Measurements from ENCODE around the gene AKR1A1.

Gene AKR1A1

DNA sequence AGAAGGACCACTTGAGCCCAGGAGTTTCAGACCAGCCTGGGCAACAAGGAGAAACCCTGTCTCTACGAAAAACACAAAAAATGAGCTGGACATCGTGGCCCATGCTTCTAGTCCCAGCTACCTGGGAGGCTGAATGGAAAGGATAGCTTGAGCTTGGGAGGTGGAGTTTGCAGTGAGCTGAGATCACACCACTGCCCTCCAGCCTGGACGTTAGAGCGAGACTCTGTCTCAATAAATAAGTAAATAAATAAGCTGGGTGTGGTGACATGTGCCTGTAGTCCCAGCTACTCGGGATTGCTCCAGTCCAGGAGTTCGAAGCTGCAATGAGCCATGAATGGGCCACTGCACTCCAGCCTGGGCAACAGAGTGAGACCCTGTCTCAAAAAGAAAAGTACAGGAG, 3.6 kb downstream of the AKR1A1 start:
- Histone ChIP-seq H3K9ac (ENCODE audit: low read depth, low read length) (no peak overlapping the region), H3K27me3 (ENCODE audit: control insufficient read depth, insufficient read depth, low read length) (no peaks in the 10 kb centered on the region), H3K9me3 (ENCODE audit: control insufficient read depth, insufficient read depth, low read length) (no peaks in the 10 kb centered on the region), H3K36me3 (ENCODE audit: control insufficient read depth, insufficient read depth, low read length) (peaks cover 13% of the 10 kb centered on the region), H3K4me3 (ENCODE audit: low read depth, low read length) (no peak overlapping the region), H3K4me1 (ENCODE audit: control insufficient read depth, insufficient read depth, low read length) (peaks cover 4% of the 10 kb centered on the region)

DNA sequence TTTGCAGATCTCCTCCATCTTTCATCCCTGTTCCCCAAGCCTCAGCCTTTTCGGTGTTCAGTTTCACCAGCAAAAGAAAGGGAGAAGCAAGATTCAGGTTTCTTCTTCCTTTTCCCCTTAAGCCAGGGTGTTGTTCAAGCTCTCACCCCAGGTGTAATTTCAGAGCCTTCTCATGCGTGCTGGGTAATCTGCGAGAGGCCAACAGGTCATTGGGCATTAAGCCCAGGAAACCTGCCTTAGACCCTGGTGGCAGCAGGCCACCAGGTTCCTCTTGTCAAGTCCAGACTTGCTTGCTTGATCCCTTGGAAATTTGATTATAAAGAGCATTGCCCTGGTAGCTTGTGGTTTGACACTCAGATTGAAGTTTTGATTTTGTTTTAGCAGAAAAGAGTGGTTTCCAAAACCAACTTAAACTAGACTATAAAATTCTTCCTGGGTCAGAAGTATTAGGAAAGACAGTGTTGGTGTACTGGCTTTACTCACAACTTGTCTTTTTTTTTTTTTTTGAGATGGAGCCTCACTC, 6.9 kb downstream of the AKR1A1 start:
- H3K36me3 ChIP-seq (ENCODE audit: control insufficient read depth, insufficient read depth, low read length) = peaks cover 24% of the 10 kb centered on the region

DNA sequence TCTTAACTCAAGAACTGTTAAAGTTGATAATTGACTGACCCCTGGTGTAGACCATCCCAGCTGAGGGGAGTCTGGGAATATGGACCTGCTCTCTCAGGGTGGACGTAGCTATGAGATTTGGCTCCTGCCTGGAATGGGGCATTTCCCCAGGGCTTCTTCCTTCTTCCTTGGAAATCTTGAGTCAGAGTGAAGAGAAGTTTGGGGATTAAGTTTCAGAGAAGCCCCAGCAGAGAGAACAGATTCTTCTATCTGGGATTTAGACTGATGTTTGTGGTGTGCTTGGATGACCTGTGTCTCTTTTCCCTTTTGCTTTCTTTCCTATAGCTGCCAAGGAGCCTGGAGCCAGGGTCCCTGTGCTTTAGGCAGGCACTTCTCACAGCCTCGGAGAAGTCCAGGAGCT, 13.2 kb downstream of the AKR1A1 start:
- H3K27me3 ChIP-seq (ENCODE audit: control insufficient read depth, insufficient read depth, low read length) = no peaks in the 10 kb centered on the region
- H3K36me3 ChIP-seq (ENCODE audit: control insufficient read depth, insufficient read depth, low read length) = peaks cover 49% of the 10 kb centered on the region
- no peak overlapping the region for H3K9ac ChIP-seq (ENCODE audit: low read depth, low read length)
- H3K4me3 ChIP-seq (ENCODE audit: low read depth, low read length) = no peak overlapping the region
- peaks cover 3% of the 10 kb centered on the region for H3K4me1 ChIP-seq (ENCODE audit: control insufficient read depth, insufficient read depth, low read length)
- no peaks in the 10 kb centered on the region for H3K9me3 ChIP-seq (ENCODE audit: control insufficient read depth, insufficient read depth, low read length)

More for the DNA sequence above, 6.9 kb downstream of the AKR1A1 start:
- H3K9me3 ChIP-seq (ENCODE audit: control insufficient read depth, insufficient read depth, low read length) = no peaks in the 10 kb centered on the region
- H3K4me3 ChIP-seq (ENCODE audit: low read depth, low read length) = no peak overlapping the region
- H3K4me1 ChIP-seq (ENCODE audit: control insufficient read depth, insufficient read depth, low read length) = peaks cover 4% of the 10 kb centered on the region
- no peak overlapping the region for H3K9ac ChIP-seq (ENCODE audit: low read depth, low read length)
- no peaks in the 10 kb centered on the region for H3K27me3 ChIP-seq (ENCODE audit: control insufficient read depth, insufficient read depth, low read length)

DNA sequence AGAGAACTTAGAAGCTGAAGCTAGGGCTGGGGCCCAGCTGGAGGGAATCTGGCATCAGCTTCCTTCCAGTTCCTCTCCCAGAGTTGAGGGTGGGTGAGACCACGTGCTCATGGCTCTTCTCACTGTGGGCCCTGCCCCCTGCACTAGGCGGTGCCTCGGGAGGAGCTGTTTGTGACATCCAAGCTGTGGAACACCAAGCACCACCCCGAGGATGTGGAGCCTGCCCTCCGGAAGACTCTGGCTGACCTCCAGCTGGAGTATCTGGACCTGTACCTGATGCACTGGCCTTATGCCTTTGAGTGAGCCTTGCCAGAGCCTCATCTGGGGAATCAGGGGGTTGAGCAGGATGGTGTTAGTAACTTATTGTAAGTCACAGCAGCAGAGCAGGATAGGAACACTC, 16.1 kb downstream of the AKR1A1 start:
- no peaks in the 10 kb centered on the region for H3K4me1 ChIP-seq (ENCODE audit: control insufficient read depth, insufficient read depth, low read length)
- H3K36me3 ChIP-seq (ENCODE audit: control insufficient read depth, insufficient read depth, low read length) = peaks cover 56% of the 10 kb centered on the region
- H3K9ac ChIP-seq (ENCODE audit: low read depth, low read length) = no peak overlapping the region
- no peaks in the 10 kb centered on the region for H3K9me3 ChIP-seq (ENCODE audit: control insufficient read depth, insufficient read depth, low read length)
- no peaks in the 10 kb centered on the region for H3K27me3 ChIP-seq (ENCODE audit: control insufficient read depth, insufficient read depth, low read length)
- H3K4me3 ChIP-seq (ENCODE audit: low read depth, low read length) = no peak overlapping the region

DNA sequence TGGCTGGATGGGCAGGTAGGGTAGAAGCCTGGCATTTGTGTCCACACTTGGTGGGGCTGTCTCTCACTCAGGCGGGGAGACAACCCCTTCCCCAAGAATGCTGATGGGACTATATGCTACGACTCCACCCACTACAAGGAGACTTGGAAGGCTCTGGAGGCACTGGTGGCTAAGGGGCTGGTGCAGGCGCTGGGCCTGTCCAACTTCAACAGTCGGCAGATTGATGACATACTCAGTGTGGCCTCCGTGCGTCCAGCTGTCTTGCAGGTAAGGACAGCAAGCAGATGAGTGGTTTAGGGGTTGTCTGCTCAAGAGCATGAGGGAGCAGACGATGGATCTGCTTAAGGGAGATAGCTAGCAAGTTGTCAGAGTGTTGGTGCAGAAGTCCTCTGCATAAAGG, 17.3 kb downstream of the AKR1A1 start:
- no peak overlapping the region for H3K9ac ChIP-seq (ENCODE audit: low read depth, low read length)

GRCh38 chr1:45568421-45568820, 17.8 kb downstream of the AKR1A1 start:
- Histone ChIP-seq H3K27me3 (ENCODE audit: control insufficient read depth, insufficient read depth, low read length) (no peaks in the 10 kb centered on the region), H3K9me3 (ENCODE audit: control insufficient read depth, insufficient read depth, low read length) (no peaks in the 10 kb centered on the region), H3K9ac (ENCODE audit: low read depth, low read length) (no peak overlapping the region), H3K4me3 (ENCODE audit: low read depth, low read length) (no peak overlapping the region), H3K36me3 (ENCODE audit: control insufficient read depth, insufficient read depth, low read length) (peaks cover 50% of the 10 kb centered on the region), H3K4me1 (ENCODE audit: control insufficient read depth, insufficient read depth, low read length) (peaks cover 2% of the 10 kb centered on the region)

More for the DNA sequence above, 17.3 kb downstream of the AKR1A1 start:
- Histone ChIP-seq H3K4me3 (ENCODE audit: low read depth, low read length) (no peak overlapping the region), H3K27me3 (ENCODE audit: control insufficient read depth, insufficient read depth, low read length) (no peaks in the 10 kb centered on the region), H3K9me3 (ENCODE audit: control insufficient read depth, insufficient read depth, low read length) (no peaks in the 10 kb centered on the region), H3K4me1 (ENCODE audit: control insufficient read depth, insufficient read depth, low read length) (no peaks in the 10 kb centered on the region), H3K36me3 (ENCODE audit: control insufficient read depth, insufficient read depth, low read length) (peaks cover 50% of the 10 kb centered on the region)

DNA sequence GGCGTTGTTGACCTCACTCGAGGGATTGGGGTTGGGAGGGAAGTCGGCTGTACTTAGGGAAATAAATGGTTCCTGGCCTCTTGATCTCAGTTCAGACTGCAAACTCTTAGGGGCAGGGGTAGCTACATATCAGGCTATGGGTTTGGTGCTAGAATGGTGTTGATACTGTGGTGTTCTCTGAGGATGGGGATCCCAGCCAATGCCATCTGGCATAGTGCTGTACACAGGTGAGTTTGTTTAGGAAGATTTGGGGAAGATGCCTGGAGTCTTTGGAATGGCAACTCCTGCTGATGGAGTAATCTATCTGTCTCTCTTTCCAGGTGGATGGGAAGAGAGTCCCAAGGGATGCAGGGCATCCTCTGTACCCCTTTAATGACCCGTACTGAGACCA, 18.9 kb downstream of the AKR1A1 start:
- no peaks in the 10 kb centered on the region for H3K9me3 ChIP-seq (ENCODE audit: control insufficient read depth, insufficient read depth, low read length)
- H3K4me1 ChIP-seq (ENCODE audit: control insufficient read depth, insufficient read depth, low read length) = peaks cover 10% of the 10 kb centered on the region
- H3K9ac ChIP-seq (ENCODE audit: low read depth, low read length) = no peak overlapping the region
- no peak overlapping the region for H3K4me3 ChIP-seq (ENCODE audit: low read depth, low read length)
- no peaks in the 10 kb centered on the region for H3K27me3 ChIP-seq (ENCODE audit: control insufficient read depth, insufficient read depth, low read length)
- H3K36me3 ChIP-seq (ENCODE audit: control insufficient read depth, insufficient read depth, low read length) = peaks cover 43% of the 10 kb centered on the region

- peaks cover 10% of the 10 kb centered on the region for H3K4me1 ChIP-seq (ENCODE audit: control insufficient read depth, insufficient read depth, low read length)
- no peaks in the 10 kb centered on the region for H3K27me3 ChIP-seq (ENCODE audit: control insufficient read depth, insufficient read depth, low read length)
- H3K9me3 ChIP-seq (ENCODE audit: control insufficient read depth, insufficient read depth, low read length) = no peaks in the 10 kb centered on the region
- no peak overlapping the region for H3K9ac ChIP-seq (ENCODE audit: low read depth, low read length)
- peaks cover 43% of the 10 kb centered on the region for H3K36me3 ChIP-seq (ENCODE audit: control insufficient read depth, insufficient read depth, low read length)
- no peak overlapping the region for H3K4me3 ChIP-seq (ENCODE audit: low read depth, low read length)
Observed at GRCh38 chr1:45569962-45570581, 19.4 kb downstream of the AKR1A1 start.

DNA sequence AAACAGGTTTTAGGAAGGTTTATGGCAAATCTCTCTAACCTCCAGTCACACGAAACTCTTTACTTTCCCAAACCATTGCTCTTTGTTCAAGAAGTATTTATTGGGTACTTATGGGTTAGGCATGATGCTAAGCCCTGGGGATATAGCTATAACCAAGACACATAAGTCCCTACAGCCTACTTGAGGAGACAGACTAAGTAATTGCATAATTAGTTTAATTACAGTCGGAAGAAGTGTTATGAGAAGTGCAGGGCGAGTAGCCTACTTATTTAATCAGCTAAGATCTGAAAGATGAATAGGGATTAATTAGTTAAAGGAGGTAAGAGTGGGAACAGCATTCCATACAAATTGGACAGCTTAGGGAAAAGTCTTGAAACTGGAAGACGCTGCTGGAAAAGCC, 20.0 kb downstream of the AKR1A1 start:
- H3K9me3 ChIP-seq (ENCODE audit: control insufficient read depth, insufficient read depth, low read length) = no peaks in the 10 kb centered on the region

DNA sequence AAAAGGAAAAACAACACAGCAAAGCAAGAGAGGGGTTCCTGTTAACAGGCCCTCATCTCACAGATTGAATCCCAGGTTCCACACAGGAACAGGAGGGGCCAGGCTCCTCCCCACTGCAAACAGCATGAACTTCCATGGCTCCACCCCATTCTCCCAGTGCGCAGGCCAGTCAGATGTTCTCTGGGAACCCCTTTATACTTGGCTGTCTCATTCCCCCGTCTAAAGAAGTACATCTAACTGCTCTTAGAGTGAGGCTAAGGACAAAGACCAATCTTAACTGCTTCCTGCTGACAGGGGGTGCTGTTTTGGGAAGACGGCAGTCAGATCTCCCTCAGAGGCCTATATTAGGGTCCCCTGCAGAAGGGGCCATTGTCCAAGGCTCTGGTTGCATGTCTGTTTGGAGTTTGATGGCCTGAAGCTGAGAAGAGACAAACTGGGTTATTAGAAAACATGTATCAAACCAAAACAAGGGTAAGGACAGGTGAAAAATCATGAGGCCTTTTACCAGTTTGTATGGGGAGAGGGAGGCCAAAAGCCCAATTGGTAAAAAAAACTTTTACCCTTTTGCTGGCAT, 22.7 kb downstream of the AKR1A1 start:
- Histone ChIP-seq H3K9me3 (ENCODE audit: control insufficient read depth, insufficient read depth, low read length) (no peaks in the 10 kb centered on the region), H3K9ac (ENCODE audit: low read depth, low read length) (no peak overlapping the region), H3K4me3 (ENCODE audit: low read depth, low read length) (no peak overlapping the region), H3K27me3 (ENCODE audit: control insufficient read depth, insufficient read depth, low read length) (no peaks in the 10 kb centered on the region), H3K4me1 (ENCODE audit: control insufficient read depth, insufficient read depth, low read length) (peaks cover 10% of the 10 kb centered on the region), H3K36me3 (ENCODE audit: control insufficient read depth, insufficient read depth, low read length) (peaks cover 20% of the 10 kb centered on the region)

More for the DNA sequence above, 20.0 kb downstream of the AKR1A1 start:
- Histone ChIP-seq H3K27me3 (ENCODE audit: control insufficient read depth, insufficient read depth, low read length) (no peaks in the 10 kb centered on the region), H3K36me3 (ENCODE audit: control insufficient read depth, insufficient read depth, low read length) (peaks cover 42% of the 10 kb centered on the region), H3K4me3 (ENCODE audit: low read depth, low read length) (no peak overlapping the region), H3K4me1 (ENCODE audit: control insufficient read depth, insufficient read depth, low read length) (peaks cover 10% of the 10 kb centered on the region), H3K9ac (ENCODE audit: low read depth, low read length) (no peak overlapping the region)

- H3K36me3 ChIP-seq (ENCODE audit: control insufficient read depth, insufficient read depth, low read length) = peaks cover 13% of the 10 kb centered on the region
- no peaks in the 10 kb centered on the region for H3K27me3 ChIP-seq (ENCODE audit: control insufficient read depth, insufficient read depth, low read length)
- no peak overlapping the region for H3K9ac ChIP-seq (ENCODE audit: low read depth, low read length)
- no peaks in the 10 kb centered on the region for H3K9me3 ChIP-seq (ENCODE audit: control insufficient read depth, insufficient read depth, low read length)
- no peak overlapping the region for H3K4me3 ChIP-seq (ENCODE audit: low read depth, low read length)
- H3K4me1 ChIP-seq (ENCODE audit: control insufficient read depth, insufficient read depth, low read length) = peaks cover 10% of the 10 kb centered on the region
Observed at GRCh38 chr1:45574105-45574626, 23.5 kb downstream of the AKR1A1 start.

GRCh38 chr1:45583264-45583665, 32.6 kb downstream of the AKR1A1 start:
- Histone ChIP-seq H3K4me1 (ENCODE audit: control insufficient read depth, insufficient read depth, low read length) (no peaks in the 10 kb centered on the region), H3K4me3 (ENCODE audit: low read depth, low read length) (peak overlapping the region; percentile 94), H3K36me3 (ENCODE audit: control insufficient read depth, insufficient read depth, low read length) (peaks cover 6% of the 10 kb centered on the region), H3K27me3 (ENCODE audit: control insufficient read depth, insufficient read depth, low read length) (no peaks in the 10 kb centered on the region), H3K9ac (ENCODE audit: low read depth, low read length) (peak overlapping the region; percentile 63), H3K9me3 (ENCODE audit: control insufficient read depth, insufficient read depth, low read length) (no peaks in the 10 kb centered on the region)

All from iPS-15b (cell line).